HG03045 (cell line): ENCODE results near the gene FBXO39.
"Not testable (repeated sequence)": the region's sequence is repeated elsewhere in the genome, so short reads cannot be mapped to it uniquely, and the experiment has no call there.

Experiments
- ATAC-seq: cut with Tn5 transposase; IDR thresholded peaks from one replicate; pipeline ENCODE4 v1.9.1; 2021; ENCODE audit warnings: mild to moderate bottlenecking, moderate library complexity; ENCODE audit not compliant: unreplicated experiment

The FBXO39 gene

GRCh38 chr17:6775871-6776405, at the start of gene FBXO39:
TSS of gene FBXO39 (plus strand) at chr17:6776215. CDS start at chr17:6779869, 3,654 bp downstream.
- ATAC-seq, result no peak

- ATAC-seq, result no peak
Measured at GRCh38 chr17:6729531-6729930, 46.5 kb upstream of the FBXO39 start.

- ATAC-seq, result not testable (repeated sequence)
Measured at GRCh38 chr17:6746665-6747064, 29.4 kb upstream of the FBXO39 start.

- no peak for ATAC-seq
Measured at GRCh38 chr17:6748617-6749016, 27.4 kb upstream of the FBXO39 start.

GRCh38 chr17:6749519-6749918, 26.5 kb upstream of the FBXO39 start:
- no peak for ATAC-seq

GRCh38 chr17:6752068-6752909, 23.7 kb upstream of the FBXO39 start:
- no peak for ATAC-seq

- no peak for ATAC-seq
Measured at GRCh38 chr17:6753006-6753445, 23.0 kb upstream of the FBXO39 start.

- no peak for ATAC-seq
Measured at GRCh38 chr17:6753546-6753945, 22.5 kb upstream of the FBXO39 start.

GRCh38 chr17:6755281-6755680, 20.7 kb upstream of the FBXO39 start:
- no peak for ATAC-seq

GRCh38 chr17:6755731-6756184, 20.3 kb upstream of the FBXO39 start, which contains the start of gene XAF1:
TSS of gene XAF1 (plus strand) at chr17:6756046. CDS start at chr17:6756079, 33 bp downstream.
- ATAC-seq, result no peak

GRCh38 chr17:6756425-6757031, 19.5 kb upstream of the FBXO39 start:
- ATAC-seq, result no peak

- ATAC-seq, result no peak
Measured at GRCh38 chr17:6757747-6758146, 18.3 kb upstream of the FBXO39 start.

GRCh38 chr17:6761779-6762178, 14.2 kb upstream of the FBXO39 start:
- no peak for ATAC-seq

GRCh38 chr17:6768447-6768846, 7.6 kb upstream of the FBXO39 start:
- ATAC-seq, result no peak

GRCh38 chr17:6772016-6772415, 4.0 kb upstream of the FBXO39 start:
- ATAC-seq, result no peak

- ATAC-seq, result not testable (repeated sequence)
Measured at GRCh38 chr17:6774906-6775305, 1.1 kb upstream of the FBXO39 start.

GRCh38 chr17:6779411-6779810, 3.4 kb downstream of the FBXO39 start:
- ATAC-seq, result no peak

- ATAC-seq, result no peak
Measured at GRCh38 chr17:6780001-6780400, 4.0 kb downstream of the FBXO39 start.

GRCh38 chr17:6780886-6781285, 4.9 kb downstream of the FBXO39 start:
- ATAC-seq, result no peak

- no peak for ATAC-seq
Measured at GRCh38 chr17:6782244-6782643, 6.2 kb downstream of the FBXO39 start.

GRCh38 chr17:6786618-6787017, 10.6 kb downstream of the FBXO39 start:
- no peak for ATAC-seq
